H9 (cell line): Measurements from ENCODE around the gene MARCHF6. TPM values are rescaled to one million over a fixed set of nuclear protein-coding genes. Genes with fewer than 3 reads are reported as not detected.

Source experiments
- DNase-seq: peaks from one replicate; pipeline ENCODE4 v3.0.0-alpha.2; 2017
- H2AFZ ChIP-seq: one replicate; pipeline ENCODE4 v1.6.1; 2013; ENCODE audit warnings: mild to moderate bottlenecking, low read length, control low read depth, moderate library complexity
- H2AK5ac ChIP-seq: 2 replicates; pipeline ENCODE4 v1.6.1; 2013; ENCODE audit warnings: low read length, control low read depth, mixed read lengths; ENCODE audit not compliant: insufficient read length
- H2BK120ac ChIP-seq: one replicate; pipeline ENCODE4 v1.6.1; 2013; ENCODE audit warnings: low read depth, mild to moderate bottlenecking, low read length, control low read depth, inconsistent platforms; ENCODE audit not compliant: poor library complexity, severe bottlenecking
- H2BK12ac ChIP-seq: 2 replicates; pipeline ENCODE4 v1.6.1; 2013; ENCODE audit warnings: low read length, control low read depth, mixed read lengths, low read depth; ENCODE audit not compliant: insufficient read length
- H2BK15ac ChIP-seq: 2 replicates; pipeline ENCODE4 v1.6.1; 2013; ENCODE audit warnings: low read depth, low read length, control low read depth
- H2BK20ac ChIP-seq: one replicate; pipeline ENCODE4 v1.6.1; 2013; ENCODE audit warnings: low read depth, mild to moderate bottlenecking, low read length, control low read depth, inconsistent platforms; ENCODE audit not compliant: poor library complexity, severe bottlenecking
- H2BK5ac ChIP-seq: 2 replicates; pipeline ENCODE4 v1.6.1; 2013; ENCODE audit warnings: low read length, control low read depth, mixed read lengths; ENCODE audit not compliant: insufficient read length
- H3K14ac ChIP-seq: 2 replicates; pipeline ENCODE4 v1.6.1; 2013; ENCODE audit warnings: low read length, control low read depth; ENCODE audit not compliant: insufficient read depth
- H3K18ac ChIP-seq: 2 replicates; pipeline ENCODE4 v1.6.1; 2013; ENCODE audit warnings: low read depth, mild to moderate bottlenecking, mixed read lengths, low read length, control low read depth; ENCODE audit not compliant: insufficient read length
- H3K23ac ChIP-seq: 2 replicates; pipeline ENCODE4 v1.6.1; 2013; ENCODE audit warnings: low read length, control low read depth, mixed read lengths, low read depth; ENCODE audit not compliant: insufficient read length
- H3K23me2 ChIP-seq: 2 replicates; pipeline ENCODE4 v1.6.1; 2013; ENCODE audit warnings: low read depth, mild to moderate bottlenecking, mixed read lengths, low read length, control low read depth; ENCODE audit not compliant: insufficient read length, poor library complexity, severe bottlenecking
- H3K27ac ChIP-seq: 2 replicates; pipeline ENCODE4 v1.5.1; 2013; ENCODE audit warnings: low read length, control low read depth, mixed read lengths, low read depth; ENCODE audit not compliant: insufficient read length
- H3K27me3 ChIP-seq: 2 replicates; pipeline ENCODE4 v1.6.1; 2013; ENCODE audit warnings: low read length, control low read depth, inconsistent platforms; ENCODE audit not compliant: insufficient read depth
- H3K4ac ChIP-seq: 2 replicates; pipeline ENCODE4 v1.6.1; 2013; ENCODE audit warnings: low read depth, mild to moderate bottlenecking, control low read depth, inconsistent platforms, low read length, moderate library complexity
- H3K4me1 ChIP-seq: 2 replicates; pipeline ENCODE4 v1.6.1; 2013; ENCODE audit warnings: low read length, control low read depth, inconsistent platforms; ENCODE audit not compliant: insufficient read depth
- H3K4me2 ChIP-seq: 2 replicates; pipeline ENCODE4 v1.6.1; 2013; ENCODE audit warnings: low read length, control low read depth, mixed read lengths; ENCODE audit not compliant: insufficient read length, insufficient read depth
- H3K56ac ChIP-seq: 2 replicates; pipeline ENCODE4 v1.6.1; 2013; ENCODE audit warnings: low read depth, mild to moderate bottlenecking, mixed read lengths, low read length, control low read depth; ENCODE audit not compliant: insufficient read length
- H3K79me1 ChIP-seq: 2 replicates; pipeline ENCODE4 v1.6.1; 2013; ENCODE audit warnings: low read depth, mild to moderate bottlenecking, moderate library complexity, low read length, control low read depth, inconsistent platforms; ENCODE audit not compliant: insufficient read depth, poor library complexity, severe bottlenecking
- H3K79me2 ChIP-seq: 2 replicates; pipeline ENCODE4 v1.6.1; 2013; ENCODE audit warnings: low read length, control low read depth, inconsistent platforms; ENCODE audit not compliant: insufficient read depth
- H3K9ac ChIP-seq: 2 replicates; pipeline ENCODE4 v1.6.1; 2013; ENCODE audit warnings: low read length, control low read depth, mixed read lengths; ENCODE audit not compliant: insufficient read length; ENCODE audit errors: extremely low read depth
- H3K9me3 ChIP-seq: one replicate; pipeline ENCODE4 v1.6.1; 2013; ENCODE audit warnings: low read depth, low read length, inconsistent platforms; ENCODE audit not compliant: control insufficient read depth
- H3T11ph ChIP-seq: one replicate; pipeline ENCODE4 v1.6.1; 2013; ENCODE audit warnings: mild to moderate bottlenecking, low read length, control low read depth, inconsistent platforms
- H4K20me1 ChIP-seq: one replicate; pipeline ENCODE4 v1.6.1; 2013; ENCODE audit not compliant: control insufficient read depth, insufficient read length, insufficient read depth
- H4K5ac ChIP-seq: 2 replicates; pipeline ENCODE4 v1.6.1; 2013; ENCODE audit warnings: low read depth, mild to moderate bottlenecking, mixed read lengths, low read length, control low read depth; ENCODE audit not compliant: insufficient read length
- H4K8ac ChIP-seq: replicated peaks from 2 replicates; pipeline ENCODE4 v1.6.1; 2013; ENCODE audit warnings: low read length, control low read depth, mixed read lengths, low read depth; ENCODE audit not compliant: insufficient read length
- H4K91ac ChIP-seq: 2 replicates; pipeline ENCODE4 v1.6.1; 2013; ENCODE audit warnings: low read depth, mild to moderate bottlenecking, moderate library complexity, mixed read lengths, low read length, control low read depth; ENCODE audit not compliant: insufficient read length
- H3K27ac Mint-ChIP-seq, 3 experiments: 2 replicates in 2 of 3; 3 replicates in 1 of 3; pipeline ENCODE4 v1.8.0; 2020 to 2021; ENCODE audit warnings: mixed read lengths in 3 of 3, mild to moderate bottlenecking in 1 of 3, moderate library complexity in 1 of 3
- H3K27me3 Mint-ChIP-seq: 2 replicates; pipeline ENCODE4 v1.8.0; 2021; ENCODE audit warnings: low read depth, mild to moderate bottlenecking, moderate library complexity, mixed read lengths
- H3K36me3 Mint-ChIP-seq, 3 experiments: 2 replicates in 2 of 3; 3 replicates in 1 of 3; pipeline ENCODE4 v1.8.0; 2020 to 2021; ENCODE audit warnings: low read depth in 3 of 3, mixed read lengths in 3 of 3; ENCODE audit not compliant: insufficient read depth in 1 of 3
- H3K4me1 Mint-ChIP-seq, 2 experiments: 2 replicates each; pipeline ENCODE4 v1.8.0; 2020; ENCODE audit warnings: mixed read lengths in 2 of 2
- H3K4me3 Mint-ChIP-seq, 2 experiments: 2 replicates in 1 of 2; 3 replicates in 1 of 2; pipeline ENCODE4 v1.8.0; 2020 to 2021; ENCODE audit warnings: mild to moderate bottlenecking in 2 of 2, mixed read lengths in 2 of 2, moderate library complexity in 1 of 2
- H3K9me3 Mint-ChIP-seq, 2 experiments: 2 replicates in 1 of 2; 3 replicates in 1 of 2; pipeline ENCODE4 v1.8.0; 2020; ENCODE audit warnings: mild to moderate bottlenecking in 2 of 2, mixed read lengths in 2 of 2, moderate library complexity in 1 of 2
- WGBS: extraction: QIAGEN DNeasy Blood & Tissue Kit; methylation state at CpG from one replicate; pipeline ENCODE4 v1.1.7; 2013; ENCODE audit warnings: missing lambda C conversion rate, low lambda C conversion rate, mixed read lengths; ENCODE audit not compliant: insufficient read length; ENCODE audit errors: extremely low coverage; 5-methylcytosine and 5-hydroxymethylcytosine counted together
- total RNA-seq: library from RNA; stranded (reverse); gene quantifications from 2 replicates; pipeline ENCODE4 v1.2.1, GENCODE V29; 2021
- TF ChIP-seq, protein P1 (sequence below): fragments of 200-600 bp; sonication (generic); conservative IDR thresholded peaks from 3 replicates; pipeline ENCODE4 v1.8.0; 2021; ENCODE audit warnings: antibody characterized with exemption, mild to moderate bottlenecking

The MARCHF6 gene
- total RNA-seq, 1 experiment from 2014 or later: 118 TPM

DNA sequence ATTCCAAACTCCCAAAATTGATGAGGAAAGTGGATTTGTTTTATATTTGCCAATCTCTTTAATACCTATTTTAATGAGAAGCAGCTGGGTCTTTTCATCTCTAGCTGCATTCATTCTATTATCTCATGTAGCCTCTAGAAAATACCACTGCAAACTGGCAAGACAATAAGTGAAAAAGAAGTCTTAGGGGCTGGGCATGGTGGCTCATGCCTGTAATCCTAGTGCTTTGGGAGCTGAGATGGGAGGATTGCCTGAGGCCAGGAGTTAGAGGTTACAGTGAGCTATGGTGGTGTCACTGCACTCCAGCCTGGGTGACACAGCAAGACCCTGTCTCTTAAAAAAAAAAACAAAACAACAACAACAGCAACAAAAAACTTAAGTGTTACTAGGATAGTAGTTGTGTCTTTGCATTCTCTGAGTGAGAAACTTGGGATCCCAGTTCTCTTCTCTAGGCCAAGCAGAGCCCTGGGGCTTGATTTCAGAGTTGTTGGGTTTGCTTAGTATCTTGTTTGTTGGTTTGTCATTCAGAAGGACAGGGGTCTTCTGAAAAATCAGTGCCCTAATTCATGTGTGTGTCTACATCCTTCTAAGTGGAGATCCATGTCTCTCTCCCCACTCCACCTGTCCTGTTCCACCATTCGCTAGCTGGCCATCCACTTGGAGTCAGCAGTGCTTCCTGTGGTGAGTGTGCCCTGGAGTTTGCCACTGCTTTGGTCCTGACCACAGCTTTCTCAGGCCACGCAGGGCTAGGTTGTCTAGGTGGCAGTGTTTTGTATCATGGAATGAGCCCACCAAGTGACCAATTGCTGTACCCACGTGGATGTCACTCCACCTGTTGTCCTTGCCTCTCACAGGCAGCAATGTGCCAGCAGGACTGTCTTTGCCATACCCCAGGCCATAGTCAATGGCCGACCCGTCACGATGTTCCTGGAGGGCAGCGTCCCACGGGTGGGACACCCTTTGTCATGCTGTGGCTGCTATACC lies 19.5 kb downstream of the MARCHF6 start:
- no peak overlapping the region for H2BK12ac ChIP-seq
- H3K27ac ChIP-seq: no peak overlapping the region
- no CpG with 5 or more reads among the region's 8 CpGs for WGBS
- peaks cover 37 to 47% of the 10 kb centered on the region in 2 experiments for H3K4me1 Mint-ChIP-seq
- no peak overlapping the region for H2BK120ac ChIP-seq
- peaks cover 2% of the 10 kb centered on the region for H3K79me1 ChIP-seq
- H3K27me3 ChIP-seq: no peaks in the 10 kb centered on the region
- no peak for DNase-seq
- H3K23ac ChIP-seq: no peak overlapping the region
- H4K91ac ChIP-seq: no peak overlapping the region
- no peak overlapping the region; a peak in 2 of 7 replicates for H3K27ac Mint-ChIP-seq
- H3K27me3 Mint-ChIP-seq: no peaks in the 10 kb centered on the region
- TF ChIP-seq, protein P1, sequence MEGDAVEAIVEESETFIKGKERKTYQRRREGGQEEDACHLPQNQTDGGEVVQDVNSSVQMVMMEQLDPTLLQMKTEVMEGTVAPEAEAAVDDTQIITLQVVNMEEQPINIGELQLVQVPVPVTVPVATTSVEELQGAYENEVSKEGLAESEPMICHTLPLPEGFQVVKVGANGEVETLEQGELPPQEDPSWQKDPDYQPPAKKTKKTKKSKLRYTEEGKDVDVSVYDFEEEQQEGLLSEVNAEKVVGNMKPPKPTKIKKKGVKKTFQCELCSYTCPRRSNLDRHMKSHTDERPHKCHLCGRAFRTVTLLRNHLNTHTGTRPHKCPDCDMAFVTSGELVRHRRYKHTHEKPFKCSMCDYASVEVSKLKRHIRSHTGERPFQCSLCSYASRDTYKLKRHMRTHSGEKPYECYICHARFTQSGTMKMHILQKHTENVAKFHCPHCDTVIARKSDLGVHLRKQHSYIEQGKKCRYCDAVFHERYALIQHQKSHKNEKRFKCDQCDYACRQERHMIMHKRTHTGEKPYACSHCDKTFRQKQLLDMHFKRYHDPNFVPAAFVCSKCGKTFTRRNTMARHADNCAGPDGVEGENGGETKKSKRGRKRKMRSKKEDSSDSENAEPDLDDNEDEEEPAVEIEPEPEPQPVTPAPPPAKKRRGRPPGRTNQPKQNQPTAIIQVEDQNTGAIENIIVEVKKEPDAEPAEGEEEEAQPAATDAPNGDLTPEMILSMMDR: no peak
- no peak overlapping the region for H3K4ac ChIP-seq
- no peaks in the 10 kb centered on the region for H3K23me2 ChIP-seq
- H4K20me1 ChIP-seq: no peaks in the 10 kb centered on the region
- peaks cover 0 to 4% of the 10 kb centered on the region in 2 experiments; a peak in 3 of 5 replicates for H3K9me3 Mint-ChIP-seq
- H3K4me3 Mint-ChIP-seq: no peak overlapping the region
- no peak overlapping the region for H3K14ac ChIP-seq
- H2AK5ac ChIP-seq: no peak overlapping the region
- H2BK15ac ChIP-seq: no peak overlapping the region
- no peak overlapping the region for H4K5ac ChIP-seq
- no peak overlapping the region for H4K8ac ChIP-seq
- H3K9me3 ChIP-seq: no peaks in the 10 kb centered on the region
- no peaks in the 10 kb centered on the region for H3K4me1 ChIP-seq
- no peak overlapping the region for H2BK5ac ChIP-seq
- peaks cover 14 to 21% (median 19%) of the 10 kb centered on the region in 3 experiments for H3K36me3 Mint-ChIP-seq
- H3T11ph ChIP-seq: no peak overlapping the region
- no peak overlapping the region for H3K56ac ChIP-seq
- H3K18ac ChIP-seq: no peak overlapping the region
- H3K9ac ChIP-seq: no peak overlapping the region
- H2AFZ ChIP-seq: no peak overlapping the region
- peaks cover 23% of the 10 kb centered on the region; the same call in 1 of the 2 replicates for H3K79me2 ChIP-seq
- H2BK20ac ChIP-seq: no peak overlapping the region
- H3K4me2 ChIP-seq: no peak overlapping the region
